GM18517 (cell line): Measurements from ENCODE around the gene PRKCE.
"Not testable (repeated sequence)": the region's sequence is repeated elsewhere in the genome, so short reads cannot be mapped to it uniquely, and the experiment has no call there.

ENCODE experiments used
- ATAC-seq: cut with Tn5 transposase; IDR thresholded peaks from one replicate; pipeline ENCODE4 v1.9.1; 2021; ENCODE audit warnings: mild to moderate bottlenecking, moderate library complexity; ENCODE audit not compliant: unreplicated experiment

The PRKCE gene

GRCh38 chr2:46198164-46198883 is 546.8 kb downstream of the PRKCE start:
- no peak for ATAC-seq

GRCh38 chr2:46198966-46199365 is 547.5 kb downstream of the PRKCE start:
- no peak for ATAC-seq

- no peak for ATAC-seq
Observed at GRCh38 chr2:46200100-46200690, 548.7 kb downstream of the PRKCE start.

GRCh38 chr2:46200861-46201605 is 549.6 kb downstream of the PRKCE start:
- ATAC-seq = no peak

GRCh38 chr2:46202453-46202852 is 551.0 kb downstream of the PRKCE start:
- no peak for ATAC-seq

GRCh38 chr2:46202987-46203386 is 551.5 kb downstream of the PRKCE start:
- ATAC-seq = no peak

GRCh38 chr2:46203636-46204035 is 552.2 kb downstream of the PRKCE start:
- ATAC-seq = not testable (repeated sequence)

- no peak for ATAC-seq
Observed at GRCh38 chr2:46207591-46207990, 556.1 kb downstream of the PRKCE start.

GRCh38 chr2:46208766-46209165 is 557.3 kb downstream of the PRKCE start:
- ATAC-seq = no peak

GRCh38 chr2:46210063-46210462 is 558.6 kb downstream of the PRKCE start:
- no peak for ATAC-seq

- no peak for ATAC-seq
Observed at GRCh38 chr2:46211461-46211860, 560.0 kb downstream of the PRKCE start.

- ATAC-seq = no peak
Observed at GRCh38 chr2:46213906-46214305, 562.4 kb downstream of the PRKCE start.

- ATAC-seq = no peak
Observed at GRCh38 chr2:46216213-46216612, 564.7 kb downstream of the PRKCE start.

- ATAC-seq = not testable (repeated sequence)
Observed at GRCh38 chr2:46223514-46223913, 572.0 kb downstream of the PRKCE start.

GRCh38 chr2:46225150-46225625 is 573.7 kb downstream of the PRKCE start:
- ATAC-seq = no peak

- no peak for ATAC-seq
Observed at GRCh38 chr2:46225730-46226129, 574.3 kb downstream of the PRKCE start.

GRCh38 chr2:46226620-46227019 is 575.1 kb downstream of the PRKCE start:
- no peak for ATAC-seq

- ATAC-seq = no peak
Observed at GRCh38 chr2:46227022-46227421, 575.5 kb downstream of the PRKCE start.

- ATAC-seq = no peak
Observed at GRCh38 chr2:46227674-46228289, 576.3 kb downstream of the PRKCE start.

GRCh38 chr2:46229134-46230063 is 577.9 kb downstream of the PRKCE start:
- peak; percentile 80 for ATAC-seq
